H54 (cell line): ENCODE results near the gene SUPT20HL1.

Experiments
- DNase-seq: peaks from one replicate; pipeline ENCODE4 v3.0.0; 2011; ENCODE audit warnings: low spot score, mixed read lengths; ENCODE audit not compliant: insufficient read length
- FAIRE-seq: peaks from 3 replicates; lab custom pipeline; 2011; peaks lifted over from hg19 to GRCh38; lab: Jason Lieb, UNC
- POLR2A ChIP-seq: IDR thresholded peaks from 2 replicates; pipeline ENCODE4 v1.6.1; 2011; ENCODE audit warnings: low read depth, mild to moderate bottlenecking, low read length

SUPT20HL1 gene

GRCh38 chrX:24396236-24396930 lies 35.9 kb downstream of the SUPT20HL1 start:
- DNase-seq = no peak
- no peak for TF ChIP-seq POLR2A
- FAIRE-seq = no peak

- no peak for FAIRE-seq
- TF ChIP-seq POLR2A = no peak
- DNase-seq = no peak
Measured at GRCh38 chrX:24396931-24397279, 36.5 kb downstream of the SUPT20HL1 start.

- FAIRE-seq = no peak
- no peak for DNase-seq
- TF ChIP-seq POLR2A = no peak
Measured at GRCh38 chrX:24398766-24399165, 38.3 kb downstream of the SUPT20HL1 start.

- no peak for TF ChIP-seq POLR2A
- DNase-seq = no peak
- no peak for FAIRE-seq
Measured at GRCh38 chrX:24399550-24399949, 39.1 kb downstream of the SUPT20HL1 start.

- FAIRE-seq (no peak), DNase-seq (no peak)
- TF ChIP-seq POLR2A = no peak
Measured at GRCh38 chrX:24405959-24406358, 45.5 kb downstream of the SUPT20HL1 start.
